ENCODE data around the gene RNPEPL1.

- TF ChIP-seq, protein P1, sequence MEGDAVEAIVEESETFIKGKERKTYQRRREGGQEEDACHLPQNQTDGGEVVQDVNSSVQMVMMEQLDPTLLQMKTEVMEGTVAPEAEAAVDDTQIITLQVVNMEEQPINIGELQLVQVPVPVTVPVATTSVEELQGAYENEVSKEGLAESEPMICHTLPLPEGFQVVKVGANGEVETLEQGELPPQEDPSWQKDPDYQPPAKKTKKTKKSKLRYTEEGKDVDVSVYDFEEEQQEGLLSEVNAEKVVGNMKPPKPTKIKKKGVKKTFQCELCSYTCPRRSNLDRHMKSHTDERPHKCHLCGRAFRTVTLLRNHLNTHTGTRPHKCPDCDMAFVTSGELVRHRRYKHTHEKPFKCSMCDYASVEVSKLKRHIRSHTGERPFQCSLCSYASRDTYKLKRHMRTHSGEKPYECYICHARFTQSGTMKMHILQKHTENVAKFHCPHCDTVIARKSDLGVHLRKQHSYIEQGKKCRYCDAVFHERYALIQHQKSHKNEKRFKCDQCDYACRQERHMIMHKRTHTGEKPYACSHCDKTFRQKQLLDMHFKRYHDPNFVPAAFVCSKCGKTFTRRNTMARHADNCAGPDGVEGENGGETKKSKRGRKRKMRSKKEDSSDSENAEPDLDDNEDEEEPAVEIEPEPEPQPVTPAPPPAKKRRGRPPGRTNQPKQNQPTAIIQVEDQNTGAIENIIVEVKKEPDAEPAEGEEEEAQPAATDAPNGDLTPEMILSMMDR (conservative IDR thresholded peaks at IDR 0.05) = no peak
- TF ChIP-seq EZH2 (IDR thresholded peaks at IDR 0.05; ENCODE audit: low read depth) = no peak
These were observed 48.7 kb upstream of the RNPEPL1 start for GRCh38 chr2:240519396-240520129.
